Fibroblast of villous mesenchyme (primary cell): ENCODE measurements around the gene LASP1. TPM values are rescaled to one million over a fixed set of nuclear protein-coding genes. Genes with fewer than 3 reads are reported as not detected.
A peak's percentile ranks its signal among the peaks of the same experiment; 100 is the strongest.

Experiments used
- DNase-seq: peaks from one replicate; pipeline ENCODE4 v3.0.0-alpha.2; 2010; ENCODE audit warnings: low read depth
- H3K4me3 ChIP-seq: 2 replicates; pipeline ENCODE4 v1.5.1; 2011; ENCODE audit warnings: low read depth, mild to moderate bottlenecking, low read length
- CTCF ChIP-seq: IDR thresholded peaks from 2 replicates; pipeline ENCODE4 v1.5.1; 2012; ENCODE audit warnings: low read depth, mild to moderate bottlenecking, low read length; ENCODE audit not compliant: insufficient read depth
- small RNA-seq: library from RNA; depleted of rRNA; stranded (forward); fragments of <200 nt; gene quantifications from one replicate; pipeline ENCODE3, GENCODE V24; 2012
- total RNA-seq: library from RNA; depleted of rRNA; stranded (reverse); fragments of >200 nt; gene quantifications from 2 replicates; pipeline ENCODE4 v1.2.3, GENCODE V29; 2012

Gene LASP1
- total RNA-seq, 1 donor = 475 TPM

GRCh38 chr17:38960402-38960801, 90.5 kb downstream of the LASP1 start:
- no peak for DNase-seq
- TF ChIP-seq CTCF = no peak
- no peak overlapping the region for H3K4me3 ChIP-seq

- no peak overlapping the region for H3K4me3 ChIP-seq
- no peak for DNase-seq
- no peak for TF ChIP-seq CTCF
Observed at GRCh38 chr17:38961413-38961812, 91.6 kb downstream of the LASP1 start.

- DNase-seq = peak; percentile 95
- TF ChIP-seq CTCF = peak; percentile 26
- H3K4me3 ChIP-seq = peak within 1 kb of the TSS; percentile 53
Observed at GRCh38 chr17:38967290-38967738, 97.5 kb downstream of the LASP1 start, which contains the start of gene FBXO47. Gene FBXO47, minus strand, starts transcription at chr17:38967403. Its CDS starts 4,378 bp downstream, at chr17:38963025.

GRCh38 chr17:38969281-38969680, 99.4 kb downstream of the LASP1 start:
- no peak for DNase-seq
- no peak overlapping the region for H3K4me3 ChIP-seq
- no peak for TF ChIP-seq CTCF

- TF ChIP-seq CTCF = no peak
- no peak for DNase-seq
Observed at GRCh38 chr17:38970128-38970527, 100.3 kb downstream of the LASP1 start.

GRCh38 chr17:38970804-38971203, 100.9 kb downstream of the LASP1 start:
- no peak overlapping the region for H3K4me3 ChIP-seq
- DNase-seq = no peak
- TF ChIP-seq CTCF = no peak

More at GRCh38 chr17:38970128-38970527, 100.3 kb downstream of the LASP1 start:
- no peak overlapping the region for H3K4me3 ChIP-seq

Small RNA genes lying within 50 kb of the gene (small RNA-seq; reads per million reads assigned to genes)
- gene MIR4727 (not detected), gene MIR6779 (not detected), gene SNORA21 (not detected), gene SNORA21B (not detected)

Other genes starting within 250 kb of the LASP1 start
- gene EPOP, start 195.1 kb upstream of the LASP1 start, total RNA-seq = 0.97 and 1.3 TPM in 2 replicates
- gene MLLT6, start 164.8 kb upstream of the LASP1 start, total RNA-seq = 24.2 and 25.5 TPM in 2 replicates
- 2.6 and 3.9 TPM in 2 replicates for gene CISD3, start 139.7 kb upstream of the LASP1 start, total RNA-seq
- 4.2 and 7.8 TPM in 2 replicates for gene PCGF2, start 121.7 kb upstream of the LASP1 start, total RNA-seq
- gene PSMB3, start 117.3 kb upstream of the LASP1 start, total RNA-seq = 328 and 392 TPM in 2 replicates
- 45.7 and 68.7 TPM in 2 replicates for gene PIP4K2B, start 70.5 kb upstream of the LASP1 start, total RNA-seq
- 9.0 and 9.9 TPM in 2 replicates for gene CWC25, start 44.7 kb upstream of the LASP1 start, total RNA-seq
- 1,013 and 1,112 TPM in 2 replicates for gene RPL23, start 16.3 kb upstream of the LASP1 start, total RNA-seq
- under 0.01 TPM in 1 of 2 replicates, not detected in the other for gene FBXO47, start 97.3 kb downstream of the LASP1 start, total RNA-seq